ENCODE results near the gene USP54.
"Not testable (repeated sequence)": the region's sequence is repeated elsewhere in the genome, so short reads cannot be mapped to it uniquely, and the experiment has no call there.

USP54 gene, protein sequence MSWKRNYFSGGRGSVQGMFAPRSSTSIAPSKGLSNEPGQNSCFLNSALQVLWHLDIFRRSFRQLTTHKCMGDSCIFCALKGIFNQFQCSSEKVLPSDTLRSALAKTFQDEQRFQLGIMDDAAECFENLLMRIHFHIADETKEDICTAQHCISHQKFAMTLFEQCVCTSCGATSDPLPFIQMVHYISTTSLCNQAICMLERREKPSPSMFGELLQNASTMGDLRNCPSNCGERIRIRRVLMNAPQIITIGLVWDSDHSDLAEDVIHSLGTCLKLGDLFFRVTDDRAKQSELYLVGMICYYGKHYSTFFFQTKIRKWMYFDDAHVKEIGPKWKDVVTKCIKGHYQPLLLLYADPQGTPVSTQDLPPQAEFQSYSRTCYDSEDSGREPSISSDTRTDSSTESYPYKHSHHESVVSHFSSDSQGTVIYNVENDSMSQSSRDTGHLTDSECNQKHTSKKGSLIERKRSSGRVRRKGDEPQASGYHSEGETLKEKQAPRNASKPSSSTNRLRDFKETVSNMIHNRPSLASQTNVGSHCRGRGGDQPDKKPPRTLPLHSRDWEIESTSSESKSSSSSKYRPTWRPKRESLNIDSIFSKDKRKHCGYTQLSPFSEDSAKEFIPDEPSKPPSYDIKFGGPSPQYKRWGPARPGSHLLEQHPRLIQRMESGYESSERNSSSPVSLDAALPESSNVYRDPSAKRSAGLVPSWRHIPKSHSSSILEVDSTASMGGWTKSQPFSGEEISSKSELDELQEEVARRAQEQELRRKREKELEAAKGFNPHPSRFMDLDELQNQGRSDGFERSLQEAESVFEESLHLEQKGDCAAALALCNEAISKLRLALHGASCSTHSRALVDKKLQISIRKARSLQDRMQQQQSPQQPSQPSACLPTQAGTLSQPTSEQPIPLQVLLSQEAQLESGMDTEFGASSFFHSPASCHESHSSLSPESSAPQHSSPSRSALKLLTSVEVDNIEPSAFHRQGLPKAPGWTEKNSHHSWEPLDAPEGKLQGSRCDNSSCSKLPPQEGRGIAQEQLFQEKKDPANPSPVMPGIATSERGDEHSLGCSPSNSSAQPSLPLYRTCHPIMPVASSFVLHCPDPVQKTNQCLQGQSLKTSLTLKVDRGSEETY (N-terminal part only)

DNA sequence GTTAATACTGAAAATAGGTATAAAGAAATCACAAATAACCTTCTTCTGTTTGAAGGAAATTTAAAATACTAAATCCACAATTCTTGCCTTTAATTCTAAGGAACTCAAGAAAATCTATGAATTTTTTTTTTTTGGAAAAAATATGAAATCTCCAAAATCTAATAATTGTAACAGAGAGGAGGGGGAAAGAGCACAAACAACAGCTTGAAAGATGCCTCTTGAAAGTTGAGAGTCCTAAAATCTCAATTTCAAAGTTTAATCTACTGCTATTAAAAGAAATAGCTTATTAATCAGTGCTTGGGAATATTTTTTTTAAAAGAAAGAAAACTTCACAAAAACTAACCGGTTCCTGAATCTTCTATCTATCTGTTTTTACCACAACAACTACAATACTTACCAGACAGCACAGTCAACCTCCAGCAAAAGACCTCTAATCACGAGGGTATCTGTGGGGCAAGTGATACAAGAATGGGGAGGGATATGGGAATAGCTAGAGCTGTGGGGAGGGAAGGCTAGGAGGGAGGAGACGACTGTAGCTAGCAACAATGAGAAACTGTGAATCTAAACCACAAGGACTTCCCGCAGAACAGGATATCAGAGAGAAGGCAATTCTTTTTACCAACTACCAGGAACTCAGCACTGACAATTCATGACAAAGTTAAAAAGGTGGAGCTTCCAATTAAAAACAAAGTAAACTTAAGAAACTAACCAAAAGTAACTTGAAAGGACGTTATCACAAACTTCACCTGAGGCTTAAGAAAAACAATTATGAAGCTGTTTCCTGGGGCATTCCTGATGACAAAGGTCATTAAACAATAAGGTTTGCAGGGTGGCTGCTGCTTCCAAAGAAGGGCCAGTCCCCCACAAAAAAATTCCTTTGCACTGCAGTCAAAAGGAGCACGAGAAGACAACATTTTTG lies at the start of gene USP54:
TSS of gene USP54 (minus strand) at position 462 of the 919 bp plus-strand sequence. CDS start 15,684 bp downstream, outside the sequence.
- peak; percentile 64 for DNase-seq

DNA sequence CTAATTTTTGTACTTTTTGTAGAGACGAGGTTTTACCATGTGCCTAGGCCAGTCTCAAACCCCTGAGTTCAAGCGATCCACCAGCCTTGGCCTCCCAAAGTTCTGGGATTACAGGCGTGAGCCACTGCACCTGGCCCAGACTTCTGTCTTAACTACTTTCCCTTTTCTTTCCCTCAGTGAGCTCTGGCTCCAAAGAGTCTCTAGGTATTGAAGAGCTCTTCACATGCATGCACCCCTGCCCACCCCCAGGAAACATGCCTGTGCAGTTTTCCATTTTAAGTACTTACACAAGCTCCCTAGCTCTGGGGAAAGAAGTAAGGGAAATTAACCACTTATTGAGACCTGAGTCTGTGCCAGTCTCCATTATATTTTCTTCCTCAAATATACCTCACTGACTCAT lies 48.1 kb upstream of the USP54 start:
- no peak for DNase-seq

DNA sequence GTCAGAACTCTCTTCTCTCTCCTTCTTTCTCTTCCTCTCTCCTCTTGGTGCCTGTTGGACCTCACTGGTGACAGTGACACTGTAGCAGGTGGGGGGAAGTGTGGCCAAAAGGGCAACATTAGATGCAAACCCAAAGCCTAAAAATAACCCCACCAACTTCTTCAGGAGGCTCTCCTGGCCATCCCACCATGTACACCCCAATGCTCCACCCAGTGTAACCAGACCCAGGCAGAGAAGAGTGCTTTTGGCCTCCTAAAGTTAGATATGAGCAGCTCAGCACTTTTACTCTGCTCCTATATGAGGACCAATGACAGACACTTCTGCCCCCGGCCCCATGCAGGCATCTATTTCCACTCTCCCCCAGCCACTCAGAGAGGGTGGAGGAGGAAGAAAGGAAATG lies 44.6 kb upstream of the USP54 start:
- no peak for DNase-seq

DNA sequence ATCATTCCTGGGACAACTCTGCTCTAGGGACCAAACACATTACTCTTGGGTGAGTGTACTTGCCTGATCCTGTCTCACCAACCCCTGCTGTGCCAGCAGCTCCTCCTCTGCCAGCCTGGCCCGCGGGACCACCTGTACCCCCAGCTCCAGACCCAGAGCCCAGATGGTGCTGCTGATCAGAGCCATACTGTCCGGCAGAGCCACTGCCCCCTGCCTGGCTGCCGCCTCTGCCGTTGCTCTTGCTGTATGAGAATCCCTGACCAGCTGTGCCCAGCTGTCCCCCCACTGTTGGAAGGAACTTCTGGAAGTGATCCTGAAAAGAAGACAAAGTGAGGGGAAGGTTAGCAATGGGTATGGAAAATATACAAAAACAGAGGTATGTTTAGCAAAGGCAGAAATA lies 43.3 kb upstream of the USP54 start:
- no peak for DNase-seq

DNA sequence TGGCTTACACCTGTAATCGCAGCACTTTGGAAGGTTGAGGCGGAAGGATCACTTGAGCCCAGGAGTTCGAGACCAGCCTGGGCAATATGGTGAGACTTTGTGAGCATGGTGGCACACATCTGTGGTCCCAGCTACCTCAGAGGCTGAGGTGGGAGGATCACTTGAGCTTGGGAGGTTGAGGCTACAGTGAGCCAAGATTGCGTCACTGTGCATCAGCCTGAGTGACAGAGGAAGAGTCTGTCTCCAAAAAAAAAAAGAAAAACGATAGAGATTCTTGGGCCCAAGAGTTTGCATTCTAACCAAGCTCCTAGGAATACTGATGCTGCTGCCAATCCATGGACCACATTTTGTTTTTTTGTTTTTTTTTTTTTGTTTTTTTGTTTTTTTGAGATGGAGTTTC lies 38.0 kb upstream of the USP54 start:
- DNase-seq, result no peak

DNA sequence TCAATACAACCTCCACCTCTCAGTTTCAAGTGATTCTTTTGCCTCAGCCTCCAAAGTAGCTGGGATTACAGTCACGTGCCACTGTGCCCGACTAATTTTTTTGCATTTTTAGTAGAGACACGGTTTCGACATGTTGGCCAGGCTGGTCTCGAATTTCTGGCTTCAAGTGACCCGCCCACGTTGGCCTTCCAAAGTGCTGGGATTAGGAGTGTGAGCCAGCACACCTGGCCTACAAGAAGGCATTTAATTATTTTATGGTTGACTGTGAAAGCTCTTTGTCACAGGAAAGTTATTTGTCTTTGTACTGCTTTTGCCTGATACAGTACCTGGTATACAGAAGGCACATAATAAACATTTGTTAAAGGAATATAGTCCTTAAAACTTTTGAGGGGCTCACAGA lies 37.3 kb upstream of the USP54 start:
- no peak for DNase-seq

DNA sequence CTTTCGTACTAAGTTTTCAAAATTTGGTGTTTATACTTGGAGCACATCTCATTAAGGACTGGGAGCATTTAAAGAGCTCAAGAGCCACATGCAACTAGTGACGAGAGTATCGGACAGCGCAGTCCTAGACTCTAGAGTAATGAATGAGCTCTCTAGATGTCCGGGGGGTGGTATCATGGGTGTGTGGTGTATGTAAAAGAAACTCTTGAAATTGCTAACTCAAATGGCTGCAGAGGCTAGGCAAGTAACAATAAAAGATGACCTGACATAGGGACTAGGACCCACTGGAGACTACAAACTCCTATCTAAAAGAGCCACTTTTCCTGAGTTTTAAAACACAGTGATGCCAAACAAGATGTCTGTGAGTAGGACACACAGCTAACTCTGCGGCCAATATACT lies 36.2 kb upstream of the USP54 start:
- no peak for DNase-seq

DNA sequence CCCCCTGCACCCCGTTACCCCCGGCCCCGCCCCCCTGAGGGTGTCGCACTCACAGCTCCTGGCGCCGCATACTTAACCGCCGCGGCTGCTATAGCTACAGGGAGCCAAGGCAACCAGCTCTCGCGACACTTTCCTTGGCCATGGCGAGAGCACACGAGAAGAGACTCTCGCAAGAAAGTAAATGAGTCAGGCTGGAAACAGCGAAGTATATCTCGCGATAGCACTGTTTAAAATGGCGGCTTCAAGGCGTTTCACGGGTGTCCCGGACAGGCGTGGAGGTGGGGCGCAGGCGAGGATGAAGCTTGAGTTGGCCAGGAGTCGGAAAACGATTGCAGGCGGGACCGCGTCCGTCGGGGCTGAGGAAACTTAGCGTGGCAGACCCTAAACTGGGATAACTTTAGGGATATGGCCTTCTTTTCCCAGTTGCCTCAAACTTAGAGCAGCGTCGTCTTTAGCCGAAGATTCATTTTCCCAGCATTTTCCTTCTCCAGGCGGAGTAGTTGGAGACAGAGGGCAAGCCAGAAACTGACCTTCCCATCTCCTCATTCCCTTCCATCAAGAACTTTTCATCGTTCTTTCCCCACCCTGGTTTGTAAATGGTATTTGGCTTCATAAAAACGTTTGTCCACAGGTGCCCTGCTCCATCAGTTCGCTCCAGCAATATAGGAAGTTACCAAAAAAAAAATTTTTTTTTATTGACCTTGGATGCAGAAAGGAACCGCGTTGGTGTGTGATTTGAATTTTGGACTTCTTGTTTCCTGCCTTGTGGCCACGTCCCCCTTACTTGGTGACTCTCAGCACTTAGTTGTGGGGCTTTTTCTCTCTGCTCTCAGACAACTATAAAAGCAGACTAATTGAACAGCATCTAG lies 35.0 kb upstream of the USP54 start:
- peak; percentile 98 for DNase-seq

DNA sequence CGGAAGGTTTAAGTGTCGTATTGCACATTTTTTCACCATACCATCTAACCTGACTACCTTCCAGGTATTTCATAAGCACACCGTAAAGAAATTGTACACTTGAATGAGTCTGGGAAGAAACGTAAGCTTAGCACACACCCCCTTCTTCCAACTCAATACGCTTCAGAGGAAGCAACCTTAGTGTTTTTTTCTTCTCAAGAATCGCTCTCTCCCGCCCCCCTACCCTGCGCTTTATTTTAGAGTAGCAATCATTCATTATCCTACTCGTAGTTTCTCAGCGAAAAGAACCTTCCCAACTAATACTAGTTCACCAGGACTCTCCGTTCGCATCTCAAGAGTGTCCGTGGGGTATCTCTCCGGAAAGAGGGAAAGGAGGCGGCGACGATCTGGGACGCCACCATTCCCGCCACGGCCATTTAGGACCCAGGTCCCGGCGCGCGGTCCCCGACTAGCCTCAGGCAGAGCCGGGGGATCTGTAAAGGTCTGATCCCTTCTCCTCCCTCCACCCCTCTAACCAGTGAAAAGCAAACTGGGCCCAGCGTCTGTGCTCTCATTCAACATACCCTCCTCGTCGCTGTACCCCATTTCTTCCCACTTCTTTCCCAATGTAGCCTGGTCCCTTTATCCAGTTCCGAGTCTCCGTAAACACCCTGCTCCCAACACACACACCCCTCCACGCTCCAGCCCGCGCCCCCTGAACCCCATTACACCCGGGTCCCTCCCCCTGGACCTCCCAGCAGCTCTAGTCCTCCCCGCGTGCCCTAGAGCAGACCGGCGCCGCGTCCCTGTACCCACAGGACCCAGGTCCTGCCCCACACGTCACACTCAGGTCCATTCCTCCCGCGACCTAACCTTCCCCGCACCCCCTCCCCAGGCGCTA lies 34.1 kb upstream of the USP54 start:
- no peak for DNase-seq

DNA sequence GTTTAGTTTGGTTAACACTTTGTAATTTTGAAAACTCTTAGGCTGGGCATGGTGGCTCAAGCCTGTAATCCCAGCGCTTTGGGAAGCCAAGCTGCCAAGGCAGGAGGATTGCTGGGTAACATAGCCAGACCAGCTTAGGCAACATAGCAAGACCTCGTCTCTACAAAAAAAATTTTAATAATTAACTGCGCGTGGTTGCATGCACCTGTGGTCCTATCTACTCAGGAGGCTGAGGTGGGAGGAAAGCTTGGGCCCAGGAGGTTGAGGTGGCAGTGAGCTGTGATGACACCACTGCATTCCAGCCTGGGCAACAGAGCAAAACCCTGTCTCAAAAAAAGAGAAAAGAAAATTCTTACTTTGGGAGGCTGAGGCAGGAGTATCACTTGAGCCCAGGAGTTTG lies 31.9 kb upstream of the USP54 start:
- no peak for DNase-seq

DNA sequence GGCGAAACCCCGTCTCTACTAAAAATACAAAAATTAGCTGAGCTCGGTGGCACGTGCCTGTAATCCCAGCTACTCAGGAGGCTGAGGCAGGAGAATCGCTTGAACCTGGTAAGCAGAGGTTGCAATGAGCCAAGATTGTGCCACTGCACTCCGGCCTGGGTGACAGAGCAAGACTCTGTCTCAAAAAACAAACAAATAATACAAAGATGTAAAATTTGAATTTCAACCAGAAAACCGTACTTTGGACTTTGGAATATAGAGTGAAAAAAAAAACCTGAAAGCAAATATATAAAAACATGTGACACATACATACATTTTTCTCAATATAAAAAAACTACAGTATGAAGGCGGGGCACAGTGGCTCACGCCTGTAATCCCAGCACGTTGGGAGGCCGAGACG lies 29.8 kb upstream of the USP54 start:
- not testable (repeated sequence) for DNase-seq

DNA sequence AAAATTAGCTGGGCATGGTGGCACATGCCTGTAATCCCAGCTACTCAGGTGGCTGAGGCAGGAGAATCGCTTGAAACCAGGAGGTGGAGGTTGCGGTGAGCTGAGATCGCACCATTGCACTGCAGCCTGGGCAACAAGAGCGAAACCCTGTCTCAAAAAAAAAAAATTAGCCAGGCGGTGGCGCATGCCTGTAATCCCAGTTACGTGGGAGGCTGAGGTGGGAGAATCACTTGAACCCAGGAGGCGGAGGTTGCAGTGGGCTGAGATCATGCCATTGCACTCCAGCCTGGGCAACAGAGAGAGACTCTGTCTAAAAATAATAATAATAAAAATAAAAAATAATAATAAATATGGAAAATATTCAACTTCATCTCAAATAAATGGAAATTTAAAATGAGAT lies 26.0 kb upstream of the USP54 start:
- not testable (repeated sequence) for DNase-seq

DNA sequence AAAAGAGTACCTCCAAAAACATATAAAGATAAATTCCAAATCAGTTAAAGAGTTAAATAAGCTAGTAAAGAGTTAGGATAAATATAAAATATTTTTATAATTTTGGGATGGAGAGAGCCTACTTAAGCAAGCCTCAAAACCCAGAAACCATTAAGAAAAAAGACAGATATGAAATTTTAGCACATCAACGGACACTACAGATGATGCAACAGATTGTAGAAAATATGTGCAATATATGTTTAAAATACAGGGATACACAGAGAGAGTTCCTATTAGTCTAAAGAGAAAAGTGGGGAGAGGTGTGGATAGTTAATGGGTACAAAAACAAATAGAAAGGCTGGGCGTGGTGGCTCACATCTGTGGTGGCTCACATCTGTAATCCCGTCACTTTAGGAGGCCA lies 23.6 kb upstream of the USP54 start:
- DNase-seq, result no peak

DNA sequence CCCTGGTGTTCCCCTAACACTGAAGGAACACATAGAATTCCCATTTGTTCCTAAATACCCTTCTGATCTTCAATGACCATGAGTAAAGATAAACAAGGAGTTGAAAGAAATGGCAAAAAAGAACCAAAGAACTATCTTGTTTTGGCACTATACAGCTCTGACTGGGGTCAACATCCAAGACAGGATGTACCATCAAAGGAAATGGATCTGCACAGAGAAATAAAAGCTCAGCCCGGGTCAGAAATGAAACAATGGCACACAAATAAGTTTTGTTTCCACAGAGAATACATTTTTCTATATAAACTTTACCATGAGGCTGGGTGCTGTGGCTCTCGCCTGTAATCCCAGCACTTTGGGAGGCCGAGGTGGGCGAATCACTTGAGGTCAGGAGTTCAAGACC lies 18.0 kb upstream of the USP54 start:
- DNase-seq, result no peak

DNA sequence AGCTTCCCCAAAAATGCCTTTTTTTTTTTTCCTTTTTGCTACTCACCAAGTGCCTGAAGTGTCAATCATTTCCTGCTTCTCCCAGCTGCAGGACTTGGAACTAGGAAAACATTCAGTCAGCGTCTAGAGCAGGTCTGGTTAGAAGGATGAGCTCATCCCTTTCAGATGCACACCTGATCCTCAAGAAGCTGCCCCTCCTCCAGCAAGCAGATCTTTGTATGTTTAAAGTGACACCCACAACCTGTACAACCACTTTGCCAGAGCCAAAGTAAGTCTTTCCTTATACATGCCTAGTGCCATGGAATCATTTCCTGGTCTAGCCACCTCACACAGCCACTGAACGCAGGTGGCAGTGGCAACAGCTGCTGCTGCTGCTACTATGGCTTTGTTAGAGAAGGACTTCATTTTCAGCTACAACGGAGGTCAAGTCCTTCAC lies 10.4 kb upstream of the USP54 start:
- DNase-seq, result peak; percentile 5

DNA sequence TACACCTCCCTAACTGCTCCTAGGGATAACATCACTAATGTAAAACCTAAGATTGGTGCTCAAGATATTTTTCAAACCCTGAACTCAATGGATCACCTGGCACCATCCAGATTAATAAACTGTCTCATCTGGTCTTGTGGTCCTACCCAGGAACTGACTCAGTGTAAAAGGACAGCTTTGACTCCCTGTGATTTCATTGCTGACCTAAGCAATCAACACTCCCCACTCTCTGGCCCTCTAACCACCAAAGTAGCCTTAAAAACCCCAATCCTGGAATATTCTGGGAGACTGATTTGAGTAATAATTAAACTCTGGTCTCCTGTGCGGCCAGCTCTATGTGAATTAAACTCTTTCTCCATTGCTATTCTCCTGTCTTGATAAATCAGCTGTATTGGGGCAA lies 6.2 kb upstream of the USP54 start:
- DNase-seq, result peak; percentile 7

DNA sequence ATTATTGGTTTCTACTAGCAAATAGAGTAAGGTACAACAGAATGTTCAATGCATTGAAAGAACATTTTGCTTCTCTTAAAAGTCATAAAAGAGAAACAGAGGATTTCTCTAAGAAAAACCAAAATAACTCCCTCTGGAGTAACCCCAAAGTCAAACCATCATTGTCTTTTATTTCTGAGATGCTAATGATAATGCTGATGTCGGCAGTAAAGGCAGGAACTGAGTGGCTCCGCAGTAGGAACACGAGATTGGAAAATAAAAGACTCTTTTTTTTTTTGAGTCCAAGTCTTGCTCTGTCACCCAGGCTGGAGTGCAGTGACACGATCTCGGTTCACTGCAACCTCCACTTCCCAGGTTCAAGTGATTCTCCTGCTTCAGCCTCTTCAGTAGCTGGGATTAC lies 2.7 kb upstream of the USP54 start:
- no peak for DNase-seq

DNA sequence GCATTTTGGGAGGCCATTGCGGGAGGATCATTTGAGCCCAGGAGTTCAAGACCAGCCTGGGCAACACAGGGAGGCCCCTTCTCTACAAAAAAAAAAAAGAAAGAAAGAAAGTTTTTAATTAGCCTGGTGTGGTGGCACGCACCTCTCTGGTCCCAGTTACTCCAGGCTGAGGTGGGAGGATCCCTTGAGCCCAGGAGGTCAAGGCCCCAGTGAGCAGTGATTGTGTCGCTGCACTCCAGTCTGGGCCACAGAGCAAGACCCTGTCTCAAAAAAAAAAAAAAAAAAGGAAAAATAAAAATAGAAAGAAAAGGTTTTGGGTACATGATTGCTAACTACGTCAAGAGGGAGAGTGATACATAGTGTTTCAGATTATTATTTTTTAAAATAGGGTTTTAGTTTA lies 2.0 kb upstream of the USP54 start:
- DNase-seq, result no peak

DNA sequence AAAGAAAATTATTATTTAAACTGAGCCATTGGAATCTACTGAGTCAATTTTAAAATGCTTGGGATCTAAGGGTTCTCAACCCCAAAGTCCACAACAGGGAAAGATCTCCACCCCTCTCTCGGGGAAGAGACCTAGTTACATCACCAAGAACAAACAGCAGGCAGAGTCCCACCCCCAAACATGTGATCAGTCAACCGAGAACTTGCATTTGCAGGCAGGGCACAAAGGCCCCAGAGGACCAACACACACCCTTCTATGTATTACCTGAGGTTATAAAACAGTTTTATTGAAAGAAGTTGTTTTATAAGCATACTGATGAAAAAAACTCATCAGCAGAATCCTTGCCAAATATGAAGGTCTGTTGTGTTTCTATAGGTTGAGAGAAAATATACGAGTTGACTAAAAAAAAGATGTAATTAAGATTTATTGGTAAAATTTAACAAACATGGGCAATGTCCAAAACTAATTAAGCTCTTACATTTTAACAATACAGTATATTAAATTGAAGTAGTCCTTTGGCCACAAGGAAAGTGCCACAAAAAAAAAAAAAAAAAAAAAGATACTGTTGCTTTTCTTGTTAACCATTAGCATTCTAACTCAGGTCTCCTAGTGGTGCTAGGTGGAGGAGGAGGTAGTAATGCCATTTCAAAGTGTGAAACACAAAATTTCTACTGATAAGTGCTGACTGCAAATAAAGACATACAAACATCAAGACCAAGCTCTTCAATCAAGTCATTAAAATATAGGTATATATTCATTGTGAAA lies 975 bp upstream of the USP54 start:
- DNase-seq, result peak; percentile 13

All from fibroblast of upper back skin (primary cell).